ENCODE measurements around the gene B4GALNT2. TPM values are rescaled to one million over a fixed set of nuclear protein-coding genes. Genes with fewer than 3 reads are reported as not detected.

Gene B4GALNT2
- total RNA-seq, 1 experiment from 2014 or later, result 0.05 TPM

GRCh38 chr17:49216953-49217650 is 84.5 kb downstream of the B4GALNT2 start:
- no peak for DNase-seq (ENCODE audit: unreplicated experiment)
- Mint-ChIP-seq H3K36me3 (ENCODE audit: insufficient read depth, unreplicated experiment) (peaks cover 6% of the 10 kb centered on the region), H3K4me1 (ENCODE audit: insufficient read depth, unreplicated experiment) (no peaks in the 10 kb centered on the region), H3K9me3 (ENCODE audit: unreplicated experiment) (no peaks in the 10 kb centered on the region), H3K27ac (ENCODE audit: low read depth, unreplicated experiment) (no peak overlapping the region), H3K27me3 (ENCODE audit: insufficient read depth, unreplicated experiment) (peaks cover 8% of the 10 kb centered on the region), H3K4me3 (ENCODE audit: unreplicated experiment) (no peak overlapping the region)
- intact Hi-C loops (cut with micrococcal nuclease), result no loop called here
- ChIA-PET CTCF (interaction anchor here (0.6 kb wide), 1 partner anchor 494 kb away, joined by 3 read pairs; no protein-coding TSS in a partner anchor), POLR2A (no interaction called here)
- no peak for TF ChIP-seq CTCF (IDR thresholded peaks at IDR 0.05; ENCODE audit: unreplicated experiment)
- BruUV-seq (replicated peaks), result no TSS peak

- ChIA-PET POLR2A (no interaction called here), CTCF (interaction anchor here (0.6 kb wide), 1 partner anchor 494 kb away, joined by 3 read pairs; no protein-coding TSS in a partner anchor)
- H3K27ac Mint-ChIP-seq (ENCODE audit: low read depth, unreplicated experiment), result no peak overlapping the region
- no peaks in the 10 kb centered on the region for H3K9me3 Mint-ChIP-seq (ENCODE audit: unreplicated experiment)
- H3K27me3 Mint-ChIP-seq (ENCODE audit: insufficient read depth, unreplicated experiment), result peaks cover 9% of the 10 kb centered on the region
- H3K36me3 Mint-ChIP-seq (ENCODE audit: insufficient read depth, unreplicated experiment), result peaks cover 6% of the 10 kb centered on the region
- DNase-seq (ENCODE audit: unreplicated experiment), result no peak
- no TSS peak for BruUV-seq (replicated peaks)
- TF ChIP-seq CTCF (IDR thresholded peaks at IDR 0.05; ENCODE audit: unreplicated experiment), result no peak
- H3K4me1 Mint-ChIP-seq (ENCODE audit: insufficient read depth, unreplicated experiment), result no peaks in the 10 kb centered on the region
- H3K4me3 Mint-ChIP-seq (ENCODE audit: unreplicated experiment), result no peak overlapping the region
- intact Hi-C loops (cut with micrococcal nuclease), result no loop called here
Measured at GRCh38 chr17:49217651-49218413, 85.3 kb downstream of the B4GALNT2 start.

GRCh38 chr17:49218941-49219913 is 86.7 kb downstream of the B4GALNT2 start:
- no TSS peak for BruUV-seq (replicated peaks)
- H3K9me3 Mint-ChIP-seq (ENCODE audit: unreplicated experiment), result no peaks in the 10 kb centered on the region

More at GRCh38 chr17:49218941-49219913, 86.7 kb downstream of the B4GALNT2 start:
- Mint-ChIP-seq H3K4me3 (ENCODE audit: unreplicated experiment) (no peak overlapping the region), H3K36me3 (ENCODE audit: insufficient read depth, unreplicated experiment) (no peaks in the 10 kb centered on the region), H3K27ac (ENCODE audit: low read depth, unreplicated experiment) (no peak overlapping the region), H3K4me1 (ENCODE audit: insufficient read depth, unreplicated experiment) (no peaks in the 10 kb centered on the region), H3K27me3 (ENCODE audit: insufficient read depth, unreplicated experiment) (peaks cover 21% of the 10 kb centered on the region)
- no peak for TF ChIP-seq CTCF (IDR thresholded peaks at IDR 0.05; ENCODE audit: unreplicated experiment)
- intact Hi-C loops (cut with micrococcal nuclease), result no loop called here
- CTCF ChIA-PET, result interaction anchor here (1.0 kb wide), 1 partner anchor 19 kb away, joined by 3 read pairs; no protein-coding TSS in a partner anchor
- DNase-seq (ENCODE audit: unreplicated experiment), result no peak
- POLR2A ChIA-PET, result no interaction called here

Measured in MCF 10A (cell line).